ENCODE results near the gene DAAM1. TPM values are rescaled to one million over a fixed set of nuclear protein-coding genes. Genes with fewer than 3 reads are reported as not detected.

DAAM1 gene
- total and polyA plus RNA-seq, 12 donors = 7.4 to 37.4 (median 24.9) TPM

- peak in 5 of 7 donors; percentile 15 to 62 (median 53) for DNase-seq
- H3K36me3 ChIP-seq (replicated peaks in 1 of 2) = no peaks in the 10 kb centered on the region
- H3K4me1 ChIP-seq (replicated peaks in 1 of 2) = peaks cover 9 to 24% of the 10 kb centered on the region in 2 donors
- intact Hi-C loops (cut with DNase I) = no loop called here
- no peaks in the 10 kb centered on the region for H3K9me3 ChIP-seq (replicated peaks in 1 of 3)
- no peak for TF ChIP-seq POLR2A (IDR thresholded peaks at IDR 0.05)
- peak in 1 of 6 experiments; percentile 23 for TF ChIP-seq CTCF (IDR thresholded peaks at IDR 0.05)
- peak overlapping the region; percentile 56 to 95 (median 86) for H3K4me3 ChIP-seq
- WGBS, 4 donors = 0 to 1% (median 1%) methylated on average over 7 to 51 of the region's 51 CpGs
- H3K27ac ChIP-seq = peak overlapping the region; percentile 82 to 99 (median 95)
- no peaks in the 10 kb centered on the region for H3K27me3 ChIP-seq
Measured at GRCh38 chr14:59189091-59189785, 771 bp downstream of the DAAM1 start.

DNA sequence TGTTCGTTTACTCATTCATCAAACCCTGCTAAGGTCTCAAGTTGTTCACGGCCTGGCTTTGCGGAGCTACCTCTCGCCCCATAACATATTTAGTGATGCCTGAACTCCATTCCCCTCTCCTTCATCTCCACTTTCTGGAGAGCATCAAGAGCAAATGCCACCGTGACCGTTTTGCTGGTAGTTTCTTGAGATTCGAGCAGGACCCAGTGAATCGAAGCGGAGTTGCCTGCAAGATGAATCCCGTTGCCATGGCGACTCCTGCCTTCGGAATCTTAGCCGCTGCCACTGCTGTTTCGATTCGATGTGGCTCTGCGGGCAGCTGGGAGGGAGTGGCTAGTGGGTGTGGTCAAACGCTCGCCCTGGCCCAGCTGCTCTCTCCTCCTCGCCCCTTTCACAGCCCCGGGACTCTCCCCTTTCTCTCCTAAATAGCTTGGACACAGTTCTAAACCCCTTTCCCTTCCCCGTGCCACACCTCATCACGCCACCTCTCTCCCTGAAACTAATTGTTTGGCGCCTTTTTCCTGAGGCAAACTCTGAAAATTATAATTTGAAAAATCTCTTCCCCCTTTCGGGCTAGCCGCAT is 1.4 kb downstream of the DAAM1 start:
- H3K36me3 ChIP-seq (replicated peaks in 1 of 2) = no peaks in the 10 kb centered on the region
- peak; percentile 88 to 97 (median 95) for DNase-seq
- peak overlapping the region in 4 of 5 donors; percentile 95 to 99 (median 96) for H3K27ac ChIP-seq
- peak overlapping the region; percentile 56 to 95 (median 86) for H3K4me3 ChIP-seq
- peaks cover 9 to 31% of the 10 kb centered on the region in 2 donors for H3K4me1 ChIP-seq (replicated peaks in 1 of 2)
- WGBS, 4 donors = 1 to 2% (median 1%) methylated on average over 25 of the region's 25 CpGs
- no peaks in the 10 kb centered on the region for H3K27me3 ChIP-seq
- H3K9me3 ChIP-seq (replicated peaks in 1 of 3) = no peaks in the 10 kb centered on the region
- intact Hi-C loops (cut with DNase I) = no loop called here
- TF ChIP-seq CTCF (IDR thresholded peaks at IDR 0.05) (no peak), POLR2A (IDR thresholded peaks at IDR 0.05) (peak in 1 of 2 donors; percentile 53)

DNA sequence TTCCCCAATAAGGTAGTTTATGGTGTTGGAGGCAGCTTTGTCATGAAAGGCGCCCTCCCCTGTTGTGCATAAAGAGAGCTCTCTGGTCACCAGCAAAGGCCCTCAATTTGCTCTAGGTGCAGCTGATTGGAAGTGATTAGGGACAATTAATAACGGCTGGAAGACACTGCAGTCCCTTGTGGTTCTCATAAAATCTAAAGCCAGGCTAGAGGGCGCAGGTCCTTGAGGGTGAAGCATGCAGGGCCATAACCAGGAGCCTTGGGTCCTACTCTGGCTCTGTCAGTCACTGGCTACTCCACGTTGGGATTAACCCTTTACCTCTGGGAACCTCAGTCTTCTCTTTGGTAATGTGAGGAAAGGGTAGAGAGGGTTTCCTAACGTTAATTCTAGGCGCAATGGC is 1.9 kb downstream of the DAAM1 start:
- 19 to 36% (median 31%) methylated on average over 6 of the region's 6 CpGs for WGBS, 4 donors

More for the DNA sequence above, 1.9 kb downstream of the DAAM1 start:
- Histone ChIP-seq H3K36me3 (replicated peaks in 1 of 2) (no peaks in the 10 kb centered on the region), H3K27me3 (no peaks in the 10 kb centered on the region), H3K9me3 (replicated peaks in 1 of 3) (no peaks in the 10 kb centered on the region), H3K4me1 (replicated peaks in 1 of 2) (peaks cover 9 to 33% of the 10 kb centered on the region in 2 donors), H3K4me3 (peak overlapping the region in 2 of 4 donors; percentile 83 to 90), H3K27ac (peak overlapping the region in 3 of 5 donors; percentile 30 to 99 (median 97))
- intact Hi-C loops (cut with DNase I) = no loop called here
- peak; percentile 23 to 57 (median 28) for DNase-seq
- TF ChIP-seq CTCF (IDR thresholded peaks at IDR 0.05) (no peak), POLR2A (IDR thresholded peaks at IDR 0.05) (no peak)
